GM19372 (cell line): Measurements from ENCODE around the gene DOP1A.

Experiments
- ATAC-seq: cut with Tn5 transposase; IDR thresholded peaks from one replicate; pipeline ENCODE4 v1.9.1; 2021; ENCODE audit warnings: mild to moderate bottlenecking, low read depth, moderate library complexity; ENCODE audit not compliant: unreplicated experiment

Gene DOP1A

GRCh38 chr6:83192871-83193746, 125.6 kb downstream of the DOP1A start, which contains the start of the genes PGM3 and RWDD2A:
Gene PGM3, minus strand, starts transcription at chr6:83193265. Its CDS starts 2,253 bp downstream, at chr6:83191012.
Gene RWDD2A, plus strand, starts transcription at chr6:83193357. Its CDS starts 1,095 bp downstream, at chr6:83194452.
- peak; percentile 97 for ATAC-seq

GRCh38 chr6:83193747-83194566, 126.5 kb downstream of the DOP1A start:
- ATAC-seq, result peak; percentile 17

GRCh38 chr6:83198486-83199172, 131.2 kb downstream of the DOP1A start:
- ATAC-seq, result no peak

DNA sequence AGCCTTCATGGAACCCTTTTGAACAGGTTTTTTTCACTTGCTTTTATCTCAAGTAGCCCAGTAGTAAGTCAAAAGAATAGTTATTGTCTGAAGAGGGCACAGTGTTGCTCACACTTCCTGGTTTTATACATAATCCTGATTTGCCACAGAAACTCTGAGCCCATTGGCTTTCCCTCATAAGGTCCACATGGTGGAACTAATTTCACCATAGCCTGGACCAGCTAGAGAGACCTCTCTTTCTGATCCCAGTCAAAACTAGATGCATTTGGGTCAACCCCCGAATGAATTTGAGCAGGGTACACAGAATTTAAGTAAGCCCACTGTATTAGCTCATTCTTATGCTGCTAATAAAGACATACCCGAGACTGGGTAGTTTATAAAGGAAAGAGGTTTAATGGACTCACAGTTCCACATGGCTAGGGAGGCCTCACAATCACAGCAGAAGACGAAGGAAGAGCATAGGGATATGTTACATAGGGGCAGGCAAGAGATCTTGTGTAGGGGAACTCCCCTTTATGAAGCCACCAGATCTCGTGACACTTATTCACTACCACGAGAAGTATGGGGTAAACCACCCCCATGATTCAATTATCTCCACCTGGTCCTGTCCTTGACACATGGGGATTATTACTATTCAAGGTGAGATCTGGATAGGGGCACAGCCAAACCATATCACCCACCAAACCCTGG, 131.8 kb downstream of the DOP1A start:
- ATAC-seq, result no peak

DNA sequence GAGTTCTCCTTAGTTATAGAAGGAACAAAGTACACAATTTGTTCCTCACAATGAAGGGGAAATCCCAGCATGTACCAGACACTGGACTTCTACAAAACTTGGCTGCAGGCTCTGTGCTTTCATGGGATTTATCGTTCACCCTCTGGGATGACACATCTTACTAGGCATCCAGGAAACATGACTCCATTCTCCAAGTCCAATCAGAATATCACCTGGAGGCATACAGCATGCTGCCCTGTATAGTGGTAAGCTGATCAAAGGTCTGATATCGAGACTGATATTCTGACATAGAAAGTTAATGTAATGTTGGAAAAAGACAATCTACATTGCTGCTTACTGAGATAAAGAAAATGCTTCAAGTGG, 132.4 kb downstream of the DOP1A start:
- no peak for ATAC-seq

DNA sequence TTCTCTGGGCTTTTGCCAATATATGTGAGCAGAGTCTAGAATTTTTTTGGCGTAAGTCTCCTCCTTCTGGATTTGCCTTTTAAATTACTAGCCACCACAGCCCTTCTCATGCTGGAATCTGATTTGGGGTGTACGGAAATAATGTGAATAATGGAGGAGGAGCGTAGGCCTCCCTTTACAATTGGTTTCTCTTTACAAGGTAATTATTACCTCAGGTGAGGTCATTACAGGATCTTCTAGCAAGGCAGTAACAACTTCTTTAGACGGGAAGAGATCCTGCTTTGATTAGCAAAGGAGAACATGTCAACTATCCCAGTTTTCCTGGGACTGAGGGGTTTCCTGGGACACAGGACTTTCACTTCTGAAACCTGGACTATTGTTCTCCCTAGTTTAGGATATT, 134.6 kb downstream of the DOP1A start:
- no peak for ATAC-seq

DNA sequence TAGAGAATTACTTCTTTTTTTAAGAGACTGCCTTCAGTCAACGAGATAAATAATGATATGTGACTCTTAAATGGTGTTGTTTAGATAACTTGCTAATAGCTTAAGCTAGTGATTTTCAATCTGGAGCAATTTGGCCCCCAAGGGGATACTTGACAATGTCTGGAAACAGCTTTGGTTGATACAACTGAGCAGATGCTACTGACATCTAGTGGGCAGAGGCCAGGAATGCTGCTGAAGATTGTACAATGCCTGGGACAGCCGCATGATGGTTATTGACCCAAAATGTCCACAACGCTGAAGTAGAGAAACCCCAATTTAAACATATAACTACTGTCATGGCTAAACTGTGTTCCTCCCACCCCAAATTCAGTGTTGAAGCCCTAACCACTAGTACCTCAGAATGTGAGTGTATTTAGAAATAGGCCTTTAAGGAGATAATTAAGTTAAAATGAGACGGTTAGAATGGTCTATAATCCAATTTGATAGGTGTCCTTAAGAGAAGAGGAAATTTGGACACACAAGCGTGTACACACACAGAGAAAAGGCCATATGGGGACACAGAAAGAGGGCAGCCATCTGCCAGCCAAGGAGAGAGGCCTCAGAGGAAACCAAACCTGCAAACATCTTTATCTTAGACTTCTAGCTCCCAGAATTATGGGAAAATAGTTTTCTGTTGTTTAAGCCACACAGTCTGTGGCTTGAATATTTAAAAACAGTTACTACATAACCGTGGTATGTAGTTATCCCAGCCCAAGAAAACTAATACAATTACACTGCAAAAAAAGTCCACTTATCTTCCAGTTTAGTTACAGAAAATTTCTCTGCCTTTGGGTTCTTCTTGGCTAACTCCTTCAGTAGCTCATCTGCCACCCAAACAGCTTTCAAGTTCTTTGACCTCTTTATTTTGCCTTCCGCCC, 147.9 kb downstream of the DOP1A start:
- peak; percentile 99 for ATAC-seq

- no peak for ATAC-seq
Observed at GRCh38 chr6:83216806-83217205, 149.3 kb downstream of the DOP1A start.
